NCI-H345 (cell line): Measurements from ENCODE around the gene LAMA2.

Experiments
- DNase-seq: peaks from one replicate; lab custom pipeline; 2025; lab: John Stamatoyannopoulos, UW

LAMA2 gene

DNA sequence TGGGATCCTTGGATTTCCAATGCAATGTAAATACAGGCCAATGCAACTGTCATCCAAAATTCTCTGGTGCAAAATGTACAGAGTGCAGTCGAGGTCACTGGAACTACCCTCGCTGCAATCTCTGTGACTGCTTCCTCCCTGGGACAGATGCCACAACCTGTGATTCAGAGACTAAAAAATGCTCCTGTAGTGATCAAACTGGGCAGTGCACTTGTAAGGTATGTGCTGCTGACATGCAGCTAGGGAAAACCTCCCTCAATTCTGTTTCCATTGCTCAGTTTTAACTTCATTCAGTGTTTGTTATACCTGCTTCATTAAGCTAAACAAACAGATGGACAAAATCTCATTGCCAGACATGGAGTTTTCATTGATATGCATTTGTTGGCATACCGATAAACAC, 429.9 kb downstream of the LAMA2 start:
- no peak for DNase-seq

DNA sequence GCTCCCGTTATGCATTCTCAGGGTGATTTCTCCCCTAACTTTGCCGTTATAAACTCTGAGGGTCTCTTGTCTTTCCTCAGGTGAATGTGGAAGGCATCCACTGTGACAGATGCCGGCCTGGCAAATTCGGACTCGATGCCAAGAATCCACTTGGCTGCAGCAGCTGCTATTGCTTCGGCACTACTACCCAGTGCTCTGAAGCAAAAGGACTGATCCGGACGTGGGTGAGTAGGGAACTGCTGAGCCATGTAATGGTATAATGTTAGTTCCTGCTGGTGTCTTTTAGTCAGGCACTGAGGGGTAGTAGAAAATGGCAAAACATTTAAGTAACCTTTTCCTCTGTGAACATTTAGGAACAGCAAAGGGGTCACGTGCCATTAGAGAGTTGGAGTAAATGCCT, 431.6 kb downstream of the LAMA2 start:
- no peak for DNase-seq

DNA sequence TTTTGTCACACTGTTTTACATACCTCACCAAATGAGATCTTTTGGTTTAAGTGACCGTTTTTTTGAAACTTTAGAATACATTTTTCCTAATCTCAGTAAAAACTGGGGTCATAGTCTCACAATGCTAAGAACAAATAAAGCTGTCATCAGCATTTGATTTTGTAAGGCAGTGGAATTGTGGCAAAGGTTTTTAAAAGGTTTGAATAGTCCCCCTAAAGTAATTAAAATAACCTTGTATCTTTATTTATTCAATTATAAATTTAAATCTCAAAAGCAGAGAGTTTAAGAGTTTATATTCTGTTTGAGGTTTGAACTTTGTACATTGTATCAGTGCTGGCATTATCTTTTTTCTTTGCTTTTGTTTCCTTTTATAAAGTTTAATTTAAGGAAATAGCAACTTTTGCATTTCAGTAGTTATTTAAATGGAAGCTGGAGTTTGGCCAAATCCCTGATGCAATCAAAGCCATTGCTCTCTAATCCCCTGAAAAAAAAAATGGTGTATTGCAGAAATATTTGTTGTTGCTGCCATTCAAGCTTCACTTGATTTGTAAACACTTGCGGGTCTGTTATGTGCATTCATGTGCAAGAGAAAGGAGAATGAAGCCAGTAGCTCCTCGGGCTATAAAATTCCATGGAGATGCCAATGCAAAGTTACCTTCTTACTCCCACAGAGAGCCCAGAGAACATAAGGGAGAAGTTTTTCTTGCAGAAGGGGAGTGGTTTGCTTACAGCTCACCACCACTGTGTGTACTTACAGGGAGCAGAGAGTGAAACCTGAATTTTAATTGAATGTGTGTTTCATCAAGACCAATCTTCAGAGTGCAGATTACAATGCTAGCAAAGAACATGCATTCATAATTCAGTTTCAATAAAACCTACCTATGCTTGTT, 435.2 kb downstream of the LAMA2 start:
- no peak for DNase-seq

DNA sequence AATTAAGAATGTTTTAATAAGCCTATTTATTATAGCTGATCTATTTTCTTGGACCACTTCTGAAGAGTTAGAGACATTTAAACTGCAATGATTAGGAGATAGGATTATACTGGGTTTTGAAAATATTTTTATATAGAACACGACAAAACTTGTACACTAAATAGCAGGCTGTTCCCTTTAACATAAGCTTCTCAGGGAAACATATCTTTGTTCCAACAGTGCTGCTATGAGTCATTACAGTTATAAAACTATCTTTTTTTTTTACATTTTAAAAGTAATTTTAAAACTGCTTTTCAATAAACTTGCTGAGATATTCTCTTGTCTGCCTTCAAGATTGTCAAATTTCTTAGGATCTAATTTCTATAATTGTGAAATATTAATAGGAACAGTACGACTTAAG, 438.0 kb downstream of the LAMA2 start:
- no peak for DNase-seq

DNA sequence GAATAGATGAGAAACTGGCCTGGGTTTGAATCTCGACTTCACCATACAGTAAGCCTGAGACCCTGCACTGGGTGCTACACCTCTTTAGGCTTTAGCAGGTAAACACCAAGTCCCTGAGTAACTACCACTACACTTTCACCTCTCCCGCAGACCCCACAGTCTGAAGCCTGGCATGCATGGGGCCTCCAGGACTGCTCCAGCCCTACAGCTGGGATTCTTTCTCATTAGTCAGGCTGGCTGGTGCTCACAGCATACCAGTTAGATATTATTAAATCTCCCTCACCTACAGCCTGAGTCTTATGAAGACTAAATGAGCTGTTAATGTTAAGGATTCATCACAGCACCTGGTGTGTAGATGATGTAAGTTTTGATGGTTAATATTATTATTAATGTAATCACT, 438.4 kb downstream of the LAMA2 start:
- no peak for DNase-seq

DNA sequence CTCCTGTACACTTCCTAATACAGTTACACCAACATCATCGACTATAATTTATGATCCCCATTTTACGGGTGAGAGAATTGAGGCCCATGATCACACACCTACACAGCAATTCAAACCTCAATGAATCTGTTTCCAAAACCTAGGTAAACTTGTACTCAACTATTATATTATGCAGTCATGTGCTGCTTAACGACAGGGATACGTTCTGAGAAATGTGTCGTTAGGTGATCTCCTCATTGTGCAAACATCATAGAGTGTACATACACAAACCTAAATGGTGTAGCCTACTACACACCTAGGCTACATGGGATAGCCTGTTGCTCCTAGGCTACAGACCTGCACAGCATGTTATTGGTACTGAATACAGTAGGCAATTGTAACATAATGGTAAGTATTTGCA, 441.4 kb downstream of the LAMA2 start:
- DNase-seq: no peak

DNA sequence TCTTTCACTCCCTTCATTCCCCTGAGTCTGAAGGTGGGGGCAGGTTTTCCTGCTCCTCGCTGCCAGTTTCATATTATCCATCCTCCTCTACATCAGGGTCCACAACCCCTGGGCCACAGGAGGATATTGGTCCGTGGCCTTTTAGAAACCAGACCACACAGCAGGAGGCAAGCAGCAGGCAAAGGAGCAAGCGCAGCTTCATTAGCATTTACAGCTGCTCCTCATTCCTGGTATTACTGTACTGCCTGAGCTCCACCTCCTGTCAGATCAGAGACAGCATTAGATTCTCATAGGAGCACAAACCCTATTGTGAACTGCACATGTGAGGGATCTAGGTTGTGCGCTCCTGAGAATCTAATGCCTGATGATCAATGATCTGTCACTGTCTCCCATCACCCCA, 446.7 kb downstream of the LAMA2 start:
- no peak for DNase-seq

DNA sequence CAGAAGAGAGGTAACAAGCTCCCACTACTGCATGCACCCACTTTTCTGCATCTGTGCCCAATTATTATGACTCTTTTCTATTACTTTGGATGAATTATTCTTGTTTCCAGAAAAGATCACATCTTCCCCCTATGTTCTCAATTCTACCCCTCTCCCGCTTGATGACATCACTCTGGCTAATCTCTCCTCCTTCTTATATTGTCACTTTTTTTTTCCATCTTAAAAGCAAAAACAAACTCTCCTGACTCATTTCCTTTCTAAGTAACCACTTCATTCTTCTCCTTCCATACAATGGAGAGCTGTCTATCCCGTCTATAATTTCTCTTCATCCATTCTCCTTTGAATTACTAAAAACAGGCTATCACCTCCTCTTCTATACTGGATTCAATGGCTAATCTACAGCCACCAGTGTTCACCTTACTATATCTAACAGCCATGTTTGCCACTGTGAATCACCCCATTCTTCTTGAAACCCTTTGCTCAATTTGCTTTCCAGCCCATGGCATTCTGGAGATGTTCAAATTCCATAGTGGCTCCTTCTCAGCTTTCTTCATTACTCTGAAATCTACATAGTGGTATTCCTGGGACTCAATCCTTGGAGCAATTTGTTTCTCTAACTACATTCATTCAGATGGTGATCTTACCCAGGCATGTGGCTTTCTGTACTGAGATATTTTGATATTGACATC, 448.7 kb downstream of the LAMA2 start:
- no peak for DNase-seq

DNA sequence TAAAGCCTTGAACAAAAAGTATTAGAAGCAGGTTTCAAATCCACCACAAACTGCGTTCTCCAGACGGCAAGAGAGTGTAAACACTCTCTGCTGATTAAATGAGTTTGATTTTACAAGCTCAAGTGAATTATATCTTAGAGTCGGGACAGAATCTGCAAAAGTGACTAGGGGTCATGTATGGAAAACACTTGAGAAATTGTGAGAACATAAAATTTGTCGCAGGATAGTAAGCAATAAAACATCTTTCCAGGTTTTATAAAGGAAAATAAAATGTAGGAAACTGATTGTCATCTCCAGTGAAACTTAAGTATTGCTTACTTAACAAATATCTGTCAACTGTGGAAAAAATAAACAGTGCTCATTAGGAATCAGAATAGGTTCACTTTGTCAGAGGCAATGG, 452.9 kb downstream of the LAMA2 start:
- DNase-seq: no peak

DNA sequence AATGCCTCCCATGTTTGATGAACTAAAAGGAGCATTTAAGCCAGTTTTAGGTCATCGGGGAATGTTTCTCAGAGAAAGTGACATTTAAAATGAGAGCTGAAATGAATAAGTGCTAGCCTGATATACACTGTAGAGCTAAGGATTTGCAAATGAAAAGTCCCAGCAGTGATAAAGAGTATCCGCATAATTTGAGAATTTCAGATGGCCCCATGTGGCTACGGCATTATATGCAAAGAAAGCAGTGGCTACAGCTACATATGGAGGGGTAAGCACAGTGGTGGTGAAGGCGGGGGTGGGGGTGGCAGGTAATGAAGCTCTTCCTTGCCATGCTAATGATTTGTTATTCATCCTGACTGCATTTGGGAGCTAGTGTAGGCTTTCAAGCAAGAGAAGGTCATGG, 455.7 kb downstream of the LAMA2 start:
- DNase-seq: no peak

DNA sequence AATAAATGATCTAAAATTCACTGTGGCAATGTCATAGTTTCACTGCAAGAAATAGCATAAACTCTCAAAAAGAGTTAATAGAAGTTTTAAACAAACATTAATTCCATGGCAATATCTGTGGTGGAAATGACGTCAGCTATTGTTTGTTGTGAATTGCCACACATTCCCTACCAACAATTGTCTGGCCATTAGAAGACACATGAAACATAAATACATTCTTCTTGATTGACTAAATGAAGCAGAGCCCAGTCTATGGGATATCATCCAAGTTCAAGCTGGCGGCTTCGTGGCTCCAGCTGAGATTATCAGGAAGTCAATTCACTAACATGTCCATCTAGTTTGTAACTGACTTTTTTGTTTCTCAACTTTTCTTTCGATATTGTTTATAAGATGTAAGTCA, 458.0 kb downstream of the LAMA2 start:
- DNase-seq: no peak

DNA sequence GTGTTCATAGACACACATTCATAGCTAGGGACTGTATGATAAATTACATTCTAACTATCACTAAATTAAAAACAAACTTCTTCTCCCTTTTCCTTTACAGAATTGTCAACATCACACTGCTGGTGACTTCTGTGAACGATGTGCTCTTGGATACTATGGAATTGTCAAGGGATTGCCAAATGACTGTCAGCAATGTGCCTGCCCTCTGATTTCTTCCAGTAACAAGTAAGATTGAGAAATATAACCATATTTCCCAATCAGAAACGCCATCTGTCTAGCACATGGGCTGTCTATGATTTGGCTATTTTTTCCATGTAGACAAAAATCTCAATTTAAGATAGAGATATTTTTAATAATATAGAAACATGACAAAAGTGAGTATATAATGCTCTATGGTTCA, 459.3 kb downstream of the LAMA2 start:
- DNase-seq: no peak

DNA sequence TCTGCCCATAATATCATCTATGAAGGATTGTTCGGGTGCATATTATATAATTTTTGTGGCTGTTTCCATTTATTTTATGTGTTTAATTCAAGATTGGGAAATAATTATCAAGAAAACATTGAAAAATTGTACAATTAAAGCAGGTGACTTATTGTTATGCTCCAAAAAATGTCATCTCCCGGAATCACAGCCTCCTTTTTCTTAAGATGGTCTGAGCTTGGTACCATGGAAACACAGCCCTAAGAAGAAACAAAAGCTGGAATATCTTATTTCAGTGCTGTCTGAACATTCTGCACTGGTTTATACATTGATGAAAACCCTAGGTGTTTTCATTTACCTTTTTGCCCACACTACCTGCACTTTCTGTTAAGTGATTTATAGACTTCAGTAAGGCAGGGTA, 459.9 kb downstream of the LAMA2 start:
- DNase-seq: no peak

DNA sequence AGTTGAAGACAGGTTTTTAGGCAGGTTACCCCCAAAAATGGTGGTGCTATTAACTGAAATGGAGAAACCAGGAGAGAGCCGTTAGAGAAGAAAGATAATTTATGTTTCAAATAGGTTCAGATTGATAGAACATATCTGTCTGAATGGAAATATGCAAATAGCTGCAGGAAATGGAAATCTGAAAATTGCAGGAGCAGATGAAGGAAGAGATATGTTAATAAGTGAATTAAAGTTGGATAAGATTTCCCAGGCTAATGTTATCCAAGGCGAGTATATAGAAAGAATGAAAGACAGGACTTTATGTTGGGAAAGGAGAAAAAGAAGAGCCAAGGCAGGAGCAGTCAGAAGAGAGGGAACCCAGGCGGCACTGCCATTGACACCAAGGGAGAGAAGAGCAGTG, 461.4 kb downstream of the LAMA2 start:
- no peak for DNase-seq

DNA sequence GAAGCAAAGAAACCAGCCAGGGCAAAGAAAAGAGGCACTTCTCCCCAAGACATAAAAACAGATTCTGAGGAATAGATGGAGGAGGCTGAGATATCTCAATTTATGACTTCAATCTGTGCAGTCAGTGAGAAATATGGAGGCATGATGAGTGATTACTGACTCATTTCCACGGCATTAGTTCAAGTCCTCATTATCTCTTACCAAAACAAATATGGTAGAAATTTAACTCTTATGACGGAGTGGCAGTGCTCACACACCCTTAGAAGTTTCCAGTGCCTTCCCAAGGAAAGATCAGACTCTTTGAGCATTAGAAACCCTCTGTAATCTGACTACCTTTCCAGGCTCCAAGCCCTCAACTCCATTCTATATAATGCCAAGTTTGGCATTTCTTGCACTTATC, 463.0 kb downstream of the LAMA2 start:
- DNase-seq: no peak

DNA sequence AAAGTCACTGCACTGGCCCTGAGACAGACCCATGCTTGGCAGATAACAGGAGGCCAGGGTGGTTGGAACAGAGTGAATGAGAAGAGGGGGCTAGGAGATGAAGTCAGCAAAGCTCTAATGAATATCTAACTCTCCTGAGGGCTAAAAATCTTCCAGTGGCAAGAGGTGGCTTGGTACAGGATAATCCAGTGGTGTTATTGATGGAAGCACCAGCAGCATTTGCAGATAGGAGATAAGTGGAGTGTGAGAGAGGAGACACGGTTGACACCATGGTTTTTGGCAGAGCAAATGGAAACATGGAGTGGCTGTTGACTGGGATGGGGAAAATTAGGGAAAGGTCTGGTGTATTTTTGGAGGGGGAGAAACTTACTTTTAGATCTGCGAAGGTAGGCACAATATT, 464.0 kb downstream of the LAMA2 start:
- DNase-seq: no peak

DNA sequence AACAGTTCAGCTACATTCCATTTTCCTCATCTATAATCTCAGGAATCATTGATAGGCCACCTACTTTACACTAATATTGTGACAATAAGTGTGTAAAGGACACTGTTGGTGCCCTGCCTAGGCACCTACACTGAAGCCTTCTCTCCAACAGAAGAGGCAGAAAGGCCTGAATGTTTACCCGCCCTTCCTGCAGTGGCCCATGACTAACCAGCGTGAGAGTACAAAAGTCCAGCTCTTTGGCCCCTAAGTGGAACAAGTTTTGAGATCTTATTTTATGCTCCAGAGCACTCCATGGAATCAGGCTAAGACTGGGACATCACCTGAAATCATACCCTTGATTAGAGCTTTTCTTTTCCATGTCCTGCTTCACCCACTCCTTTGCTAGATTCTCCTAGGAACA, 467.3 kb downstream of the LAMA2 start:
- DNase-seq: no peak

DNA sequence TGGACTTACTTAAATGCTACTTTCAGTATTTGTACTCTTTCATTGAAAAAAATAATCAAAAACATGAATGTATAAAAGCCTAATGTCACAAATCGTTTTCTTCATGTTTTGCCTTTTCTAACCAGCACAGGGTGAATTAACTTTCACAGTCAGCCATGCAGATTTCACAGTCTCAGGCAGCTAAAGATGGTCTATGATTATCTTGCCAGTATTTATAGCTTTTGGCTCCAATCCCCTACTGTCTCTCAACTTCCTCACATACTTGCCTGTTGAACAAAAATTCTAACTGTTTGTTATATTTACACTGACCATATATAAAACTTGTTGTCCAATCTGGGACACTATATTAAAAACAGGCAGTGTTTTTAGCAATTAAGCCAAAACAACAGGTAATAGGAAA, 468.9 kb downstream of the LAMA2 start:
- DNase-seq: no peak

DNA sequence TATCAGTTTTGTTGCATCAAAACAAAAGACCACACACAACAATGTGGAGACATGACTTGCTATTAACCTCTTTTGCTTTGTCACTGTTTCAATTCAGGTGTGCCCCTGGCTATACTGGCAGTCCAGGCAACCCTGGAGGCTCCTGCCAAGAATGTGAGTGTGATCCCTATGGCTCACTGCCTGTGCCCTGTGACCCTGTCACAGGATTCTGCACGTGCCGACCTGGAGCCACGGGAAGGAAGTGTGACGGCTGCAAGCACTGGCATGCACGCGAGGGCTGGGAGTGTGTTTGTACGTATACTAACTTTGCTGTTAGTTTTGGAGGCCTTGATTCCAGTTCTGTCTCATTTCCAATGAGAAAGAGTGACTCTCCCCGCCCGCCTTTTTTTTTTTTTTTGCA, 470.1 kb downstream of the LAMA2 start:
- DNase-seq: no peak

DNA sequence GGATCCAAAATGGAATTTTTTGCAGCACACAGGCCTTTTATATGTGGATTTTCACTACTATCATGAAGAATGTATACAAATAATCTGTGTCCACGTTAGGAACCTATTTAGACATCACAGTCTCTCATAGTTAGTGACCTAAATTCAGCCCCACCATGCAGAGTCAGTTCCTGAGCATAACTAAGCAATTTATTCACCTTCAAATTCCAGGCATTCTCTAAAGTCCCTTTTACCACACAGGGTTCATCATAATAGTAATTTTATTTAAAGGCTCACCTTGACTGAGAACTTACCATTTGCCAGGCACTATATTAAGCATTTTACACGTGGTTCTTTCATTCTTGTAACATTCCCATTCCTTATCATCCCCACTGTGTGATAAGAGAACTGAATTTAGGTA, 473.2 kb downstream of the LAMA2 start:
- no peak for DNase-seq

DNA sequence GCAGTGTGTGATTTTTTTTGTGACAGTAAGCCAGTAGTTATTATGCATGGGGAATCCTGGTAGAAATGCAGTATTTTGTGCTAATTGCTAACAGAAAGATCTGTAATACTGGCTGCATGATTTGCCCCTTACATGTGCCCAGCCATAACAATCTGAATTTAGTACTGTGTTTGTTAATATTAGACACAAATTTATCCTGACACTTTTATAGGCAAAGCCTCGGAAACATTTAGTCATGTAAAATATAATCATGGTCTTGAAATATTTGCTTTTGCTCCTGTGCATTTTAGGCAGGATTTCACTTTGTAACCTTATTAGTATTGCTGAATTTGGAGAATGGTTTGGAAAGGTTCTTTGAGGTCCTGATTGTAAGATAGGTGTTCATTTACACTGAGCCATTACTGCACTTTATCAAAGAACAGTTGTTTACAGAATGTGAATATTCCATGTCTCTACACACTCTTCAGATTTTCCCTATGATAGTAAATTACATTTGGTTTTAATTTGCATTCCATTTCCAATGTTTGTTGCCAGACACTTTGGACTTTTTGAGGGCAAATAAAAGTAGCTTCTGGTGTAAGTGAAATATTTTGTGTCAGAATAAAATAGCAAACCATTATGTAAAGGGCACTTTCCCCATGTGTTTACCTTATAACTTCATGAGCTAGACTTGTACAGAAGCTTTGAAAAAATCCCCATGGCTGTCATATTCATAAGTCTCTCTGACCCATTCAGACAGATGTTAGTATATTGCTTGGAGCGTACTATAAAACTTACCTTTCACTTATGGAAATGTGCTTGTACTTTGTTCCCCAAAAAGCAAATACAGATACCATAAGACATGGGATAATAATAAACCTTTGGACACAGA, 477.1 kb downstream of the LAMA2 start:
- no peak for DNase-seq

DNA sequence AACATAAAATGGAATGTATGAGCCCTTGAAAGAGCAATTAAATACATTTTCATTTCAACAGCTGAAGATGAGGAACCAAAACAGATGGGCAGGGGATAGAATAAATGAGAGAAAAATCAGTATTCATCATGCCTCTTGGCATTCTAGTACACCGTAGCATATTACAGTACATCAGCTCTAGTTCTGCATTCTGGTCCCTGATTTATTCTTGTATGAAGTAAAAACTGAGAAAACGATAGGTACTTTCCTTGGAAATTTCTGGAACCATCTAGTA, 477.7 kb downstream of the LAMA2 start:
- DNase-seq: no peak

DNA sequence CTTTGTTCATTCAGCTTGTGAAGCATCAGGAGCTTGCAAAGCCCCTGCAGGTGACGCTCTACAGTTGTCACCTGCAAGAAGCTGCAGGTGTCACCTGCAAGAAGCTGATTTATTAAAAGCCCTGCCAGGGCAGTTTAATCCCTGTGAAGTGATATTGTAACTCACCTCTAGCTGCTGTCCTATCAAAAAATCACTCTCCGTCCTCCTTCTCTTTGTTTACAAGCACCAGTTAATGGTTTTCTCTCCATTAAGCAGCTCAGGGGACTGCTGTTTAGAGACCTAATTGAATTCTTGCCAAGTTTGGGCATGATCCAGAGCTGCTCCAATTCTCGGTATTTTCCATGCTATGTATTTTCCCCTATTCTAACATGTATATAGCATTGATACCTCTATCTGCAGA, 481.1 kb downstream of the LAMA2 start:
- no peak for DNase-seq
